Spleen (tissue), 7 donors: ENCODE data around the gene MYO1F.

Source experiments
- CTCF ChIP-seq, 11 experiments: fragments of 200-600 bp in 7 of 11; fragments of 450-650 bp in 4 of 11; sonication (generic) in 4 of 11; IDR thresholded peaks in 8 of 11; conservative IDR thresholded peaks in 3 of 11; 1 replicate in 7 of 11; 2 replicates in 4 of 11; pipeline versions ENCODE4 v1.4.0 to v1.8.0; 2016 to 2021; ENCODE audit warnings: antibody characterized with exemption in 11 of 11, inconsistent platforms in 4 of 11, mild to moderate bottlenecking in 1 of 11
- POLR2AphosphoS5 ChIP-seq, 3 donors: sonication (generic); formaldehyde crosslinking; IDR thresholded peaks; one replicate each; pipeline ENCODE4 v1.5.1; 2017; ENCODE audit warnings: antibody characterized with exemption in 3 of 3
- donor health status: DM: no; HTN: no; CAD: no; lungs with moderate emphysema.
- donor health status: DM: no; HTN: no; CAD: no.
- donor health status: DM: no; HTN: no; CAD: no.

- TF ChIP-seq CTCF (IDR thresholded peaks at IDR 0.05 in 8 of 11, conservative IDR thresholded peaks at IDR 0.05 in 3 of 11) (no peak), POLR2AphosphoS5 (IDR thresholded peaks at IDR 0.05) (peak; percentile 12 to 71 (median 26))
Observed at GRCh38 chr19:8494158-8494557, 83.1 kb downstream of the MYO1F start.
